HAP-1 (cell line): ENCODE data around the gene GTPBP6.
A peak's percentile ranks its signal among the peaks of the same experiment; 100 is the strongest.

ENCODE experiments used
- DNase-seq, 2 experiments: peaks; one replicate each; pipeline ENCODE4 v3.0.0-alpha.2; 2016 to 2020; ENCODE audit warnings: low spot score in 2 of 2
- H3K27me3 ChIP-seq: fragments of 250-450 bp; sonication (Bioruptor Pico); 2 replicates; pipeline ENCODE4 v1.5.1; 2020; ENCODE audit warnings: low read depth, mild to moderate bottlenecking, moderate library complexity
- H3K36me3 ChIP-seq: fragments of 250-450 bp; sonication (Bioruptor Pico); replicated peaks from 2 replicates; pipeline ENCODE4 v1.5.1; 2020; ENCODE audit warnings: mild to moderate bottlenecking
- H3K4me1 ChIP-seq: fragments of 250-450 bp; sonication (Bioruptor Pico); 2 replicates; pipeline ENCODE4 v1.5.1; 2020; ENCODE audit warnings: mild to moderate bottlenecking
- H3K4me3 ChIP-seq: fragments of 250-450 bp; sonication (Bioruptor Pico); 2 replicates; pipeline ENCODE4 v1.5.1; 2020; ENCODE audit warnings: mild to moderate bottlenecking, moderate library complexity
- H3K9me3 ChIP-seq: fragments of 250-450 bp; sonication (Bioruptor Pico); 2 replicates; pipeline ENCODE4 v1.5.1; 2020; ENCODE audit warnings: mild to moderate bottlenecking, moderate library complexity
- in situ Hi-C: fragments of 300-500 bp; cut with MboI; formaldehyde crosslinking; loops from 3 replicates; pipeline ENCODE4 v1.14.3; 2020; ENCODE audit warnings: low sequenced_read_pairs, inconsistent platforms, mixed read lengths

GTPBP6 gene

GRCh38 chrX:323721-324628 is 5.4 kb upstream of the GTPBP6 start:
- Histone ChIP-seq H3K27me3 (no peaks in the 10 kb centered on the region), H3K36me3 (no peaks in the 10 kb centered on the region), H3K4me1 (no peaks in the 10 kb centered on the region), H3K9me3 (no peaks in the 10 kb centered on the region), H3K4me3 (no peak overlapping the region)
- DNase-seq: peak in 1 of 2 experiments; percentile 78
- in situ Hi-C loops: no loop called here

DNA sequence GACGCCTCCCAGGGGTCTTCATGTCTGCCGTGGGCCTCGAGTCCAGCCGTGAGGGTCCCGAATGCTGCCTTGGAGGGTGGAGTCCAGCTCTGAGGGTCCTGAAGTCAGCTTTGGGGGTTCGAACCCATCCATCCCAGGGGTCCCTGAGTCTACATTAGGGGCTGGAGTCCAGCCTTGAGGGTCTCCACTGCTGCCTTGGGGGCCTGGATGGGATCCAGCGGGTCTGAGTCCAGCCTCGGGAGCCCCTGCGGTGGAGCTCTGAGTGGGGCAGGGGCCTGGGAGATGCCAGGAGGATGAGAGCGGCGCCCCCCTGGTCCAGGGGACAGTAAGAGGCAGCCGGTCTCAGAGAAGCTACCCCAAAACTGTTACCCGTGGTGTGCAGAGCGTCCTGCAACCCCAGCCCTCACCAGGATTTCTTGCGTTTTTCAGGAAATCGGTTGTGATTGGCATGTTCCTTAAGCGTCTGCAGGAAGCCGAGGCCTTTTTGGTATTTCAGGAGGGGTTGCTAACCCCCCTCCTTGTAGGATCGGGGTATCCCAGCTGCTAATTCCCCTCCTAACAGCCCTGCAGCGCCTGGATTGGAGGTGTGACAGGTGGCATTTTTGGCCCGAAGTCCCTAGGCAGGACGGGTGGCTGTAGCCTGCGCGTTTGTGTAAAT is 1.7 kb upstream of the GTPBP6 start:
- Histone ChIP-seq H3K4me1 (no peaks in the 10 kb centered on the region), H3K9me3 (no peaks in the 10 kb centered on the region), H3K4me3 (peak overlapping the region; percentile 94), H3K36me3 (peaks cover under 1% of the 10 kb centered on the region), H3K27me3 (no peaks in the 10 kb centered on the region)
- in situ Hi-C loops: no loop called here
- peak in 1 of 2 experiments; percentile 40 for DNase-seq

DNA sequence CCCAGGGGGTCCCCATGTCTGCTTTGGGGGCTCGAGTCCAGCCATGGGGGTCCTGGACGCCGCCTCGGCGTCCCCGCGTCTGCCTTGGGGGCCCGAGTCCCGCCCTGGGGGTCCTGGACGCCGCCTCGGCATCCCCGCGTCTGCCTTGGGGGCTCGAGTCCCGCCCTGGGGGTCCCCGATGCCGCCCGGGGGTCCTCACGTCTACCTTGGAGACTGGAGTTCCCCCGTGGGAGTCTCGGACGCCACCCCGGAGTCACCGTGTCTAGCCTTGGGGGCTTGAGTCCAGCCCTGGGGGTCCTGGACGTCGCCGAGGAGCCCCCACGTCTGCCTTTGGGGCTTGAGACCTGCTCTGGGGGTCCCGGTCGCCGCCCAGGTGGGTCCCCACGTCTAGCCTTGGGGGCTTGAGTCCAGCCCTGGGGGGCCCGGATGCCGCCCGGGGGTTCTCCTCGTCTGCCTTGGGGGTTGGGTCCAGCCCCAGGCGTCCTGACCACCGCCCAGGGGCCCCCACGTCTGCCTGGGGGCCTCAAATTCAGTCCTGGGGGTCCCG is 1.1 kb upstream of the GTPBP6 start:
- H3K27me3 ChIP-seq: no peaks in the 10 kb centered on the region
- DNase-seq: peak in 1 of 2 experiments; percentile 13
- H3K4me1 ChIP-seq: no peaks in the 10 kb centered on the region
- peaks cover 7% of the 10 kb centered on the region for H3K36me3 ChIP-seq
- H3K9me3 ChIP-seq: no peaks in the 10 kb centered on the region
- peak overlapping the region; percentile 94 for H3K4me3 ChIP-seq
- in situ Hi-C loops: loop anchor here (5.0 kb wide), 1 partner anchor 42 kb away; no protein-coding TSS in a partner anchor

GRCh38 chrX:318068-318738 is 393 bp downstream of the GTPBP6 start:
- peak; percentile 99 to 100 for DNase-seq
- H3K4me1 ChIP-seq: no peaks in the 10 kb centered on the region
- H3K27me3 ChIP-seq: no peaks in the 10 kb centered on the region
- H3K9me3 ChIP-seq: no peaks in the 10 kb centered on the region
- peak overlapping the region; percentile 94 for H3K4me3 ChIP-seq
- peaks cover 18% of the 10 kb centered on the region for H3K36me3 ChIP-seq
- in situ Hi-C loops: loop anchor here (5.0 kb wide), 1 partner anchor 41 kb away; no protein-coding TSS in a partner anchor

DNA sequence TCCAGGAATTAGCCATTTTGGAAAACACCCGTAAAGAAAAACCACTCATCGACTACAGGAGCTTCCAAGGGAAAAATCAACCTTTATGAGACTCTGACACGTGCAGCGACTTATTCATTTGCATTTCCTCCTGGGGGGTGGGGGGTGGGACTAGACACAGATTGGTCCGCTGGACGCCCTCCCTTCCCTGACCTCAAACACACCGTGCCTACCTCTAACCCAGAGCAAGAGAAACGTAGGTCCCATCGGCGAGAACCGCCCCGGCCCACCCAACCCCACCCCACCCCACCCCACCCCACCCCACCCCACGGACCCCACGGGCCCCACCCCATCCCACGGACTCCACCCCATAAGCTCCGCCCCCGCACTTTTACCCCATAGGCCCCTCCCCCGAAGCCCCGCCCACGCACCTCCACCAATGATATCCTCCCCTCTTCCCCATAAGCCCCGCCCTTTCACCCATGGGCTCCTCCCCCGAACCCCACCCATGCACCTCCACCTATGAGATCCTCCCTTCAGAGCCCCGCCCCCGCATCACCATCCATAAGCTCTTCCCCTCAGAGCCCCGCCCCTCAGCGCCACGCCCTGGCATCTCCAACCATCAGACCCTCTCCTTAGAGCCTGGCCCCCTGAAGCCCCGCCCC is 1.1 kb downstream of the GTPBP6 start:
- DNase-seq: no peak
- Histone ChIP-seq H3K4me3 (peak overlapping the region; percentile 94; the same call in 1 of the 2 replicates), H3K9me3 (no peaks in the 10 kb centered on the region), H3K4me1 (no peaks in the 10 kb centered on the region), H3K36me3 (peaks cover 24% of the 10 kb centered on the region), H3K27me3 (no peaks in the 10 kb centered on the region)
- in situ Hi-C loops: loop anchor here (5.0 kb wide), 1 partner anchor 40 kb away; no protein-coding TSS in a partner anchor

DNA sequence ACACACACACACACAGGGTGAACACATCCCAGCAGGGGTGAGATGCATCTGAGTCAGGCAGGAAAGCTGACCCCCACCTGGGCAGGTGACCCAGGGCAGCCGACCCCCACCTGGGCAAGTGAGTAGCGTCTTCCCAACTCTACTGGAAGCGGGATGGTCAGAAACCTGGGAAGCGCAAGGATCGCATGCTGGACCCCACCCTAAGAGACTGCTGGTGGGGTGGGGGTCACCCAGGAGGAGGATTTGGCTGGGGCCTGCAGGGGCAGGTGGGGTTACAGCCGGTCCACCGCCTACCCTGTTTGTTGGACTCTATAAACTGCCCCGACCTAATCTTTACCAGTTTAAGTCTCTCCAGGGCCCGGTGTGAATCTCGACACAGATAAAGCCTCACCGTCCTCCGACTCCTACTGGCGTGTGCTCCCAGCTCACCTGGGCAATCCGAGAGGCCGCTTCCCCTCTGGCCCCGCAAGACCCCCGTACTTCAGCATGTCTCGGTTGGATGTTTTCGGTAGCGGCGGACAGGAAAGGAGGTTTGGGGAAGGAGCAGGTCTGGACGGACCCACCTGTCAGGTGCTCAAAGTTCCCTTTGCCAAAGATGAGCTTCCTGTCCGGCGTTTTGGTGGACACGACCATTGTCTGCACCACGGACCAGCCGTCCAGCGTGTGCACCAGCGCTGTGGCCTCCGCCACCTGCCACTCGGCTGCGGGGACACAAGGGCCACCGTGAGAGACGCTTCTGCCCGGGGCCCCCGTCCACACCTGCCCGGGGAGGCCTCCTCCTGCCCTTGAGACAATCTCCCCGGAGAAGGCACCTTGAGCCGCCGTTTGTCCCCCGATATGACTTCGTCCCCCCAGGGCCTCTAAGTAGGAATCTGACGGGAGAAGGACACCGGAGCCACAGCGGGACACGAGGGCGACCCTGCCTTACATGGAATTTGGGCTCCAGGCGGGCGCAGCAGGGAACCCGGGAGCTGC is 2.0 kb downstream of the GTPBP6 start:
- Histone ChIP-seq H3K4me1 (no peaks in the 10 kb centered on the region), H3K4me3 (0 out of 2 replicates have a peak overlapping the region, but pooled peaks have one; percentile 10), H3K9me3 (no peaks in the 10 kb centered on the region), H3K27me3 (no peaks in the 10 kb centered on the region), H3K36me3 (peaks cover 30% of the 10 kb centered on the region)
- in situ Hi-C loops: loop anchor here (5.0 kb wide), 1 partner anchor 39 kb away; no protein-coding TSS in a partner anchor
- no peak for DNase-seq

GRCh38 chrX:314781-315595 is 3.6 kb downstream of the GTPBP6 start:
- Histone ChIP-seq H3K4me1 (no peaks in the 10 kb centered on the region), H3K4me3 (no peak overlapping the region), H3K36me3 (peaks cover 34% of the 10 kb centered on the region), H3K27me3 (no peaks in the 10 kb centered on the region), H3K9me3 (no peaks in the 10 kb centered on the region)
- in situ Hi-C loops: loop anchor here (5.0 kb wide), 1 partner anchor 38 kb away; no protein-coding TSS in a partner anchor
- no peak for DNase-seq

DNA sequence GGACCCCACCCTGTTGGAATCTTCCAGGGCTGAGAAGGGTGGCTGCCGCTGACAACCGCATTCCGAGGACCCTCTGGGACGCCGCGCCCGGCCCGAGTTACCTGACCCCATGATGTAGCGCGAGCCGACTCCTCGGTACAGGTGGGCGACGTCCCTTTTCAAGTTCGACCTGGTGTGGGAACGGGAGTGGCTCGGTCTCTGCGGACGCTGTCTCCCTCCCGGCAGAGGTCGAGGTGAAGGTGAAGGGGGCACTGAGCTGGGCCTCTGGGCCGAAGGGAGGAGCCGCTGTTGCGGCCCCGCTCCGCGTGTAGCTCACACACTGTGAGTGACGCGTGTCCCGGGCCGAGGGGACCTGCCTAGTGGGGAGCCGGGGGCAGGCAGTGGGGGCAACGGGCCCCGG is 4.5 kb downstream of the GTPBP6 start:
- Histone ChIP-seq H3K36me3 (peaks cover 36% of the 10 kb centered on the region), H3K4me3 (no peak overlapping the region), H3K27me3 (no peaks in the 10 kb centered on the region), H3K9me3 (no peaks in the 10 kb centered on the region), H3K4me1 (no peaks in the 10 kb centered on the region)
- in situ Hi-C loops: no loop called here
- DNase-seq: no peak

DNA sequence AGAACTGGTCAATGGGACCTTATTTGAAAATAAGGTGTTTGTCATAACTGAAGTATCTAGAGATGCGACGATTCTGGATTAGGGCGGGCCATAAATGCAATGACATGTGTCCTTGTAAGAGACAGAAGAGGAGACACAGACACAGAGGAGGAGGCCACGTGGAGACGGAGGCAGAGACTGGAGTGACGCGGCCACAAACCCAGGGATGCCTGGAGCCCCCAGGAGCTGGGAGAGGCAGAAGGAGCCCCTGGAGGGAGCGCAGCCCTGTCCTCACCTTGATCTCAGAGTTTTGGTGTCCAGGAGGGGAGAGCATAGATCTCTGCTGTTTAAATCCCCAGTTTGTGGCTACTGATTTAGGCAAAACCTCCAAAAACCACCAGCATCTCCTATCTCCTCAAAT is 5.0 kb downstream of the GTPBP6 start:
- Histone ChIP-seq H3K36me3 (peaks cover 37% of the 10 kb centered on the region), H3K4me3 (no peak overlapping the region), H3K27me3 (no peaks in the 10 kb centered on the region), H3K4me1 (no peaks in the 10 kb centered on the region), H3K9me3 (no peaks in the 10 kb centered on the region)
- in situ Hi-C loops: no loop called here
- no peak for DNase-seq

DNA sequence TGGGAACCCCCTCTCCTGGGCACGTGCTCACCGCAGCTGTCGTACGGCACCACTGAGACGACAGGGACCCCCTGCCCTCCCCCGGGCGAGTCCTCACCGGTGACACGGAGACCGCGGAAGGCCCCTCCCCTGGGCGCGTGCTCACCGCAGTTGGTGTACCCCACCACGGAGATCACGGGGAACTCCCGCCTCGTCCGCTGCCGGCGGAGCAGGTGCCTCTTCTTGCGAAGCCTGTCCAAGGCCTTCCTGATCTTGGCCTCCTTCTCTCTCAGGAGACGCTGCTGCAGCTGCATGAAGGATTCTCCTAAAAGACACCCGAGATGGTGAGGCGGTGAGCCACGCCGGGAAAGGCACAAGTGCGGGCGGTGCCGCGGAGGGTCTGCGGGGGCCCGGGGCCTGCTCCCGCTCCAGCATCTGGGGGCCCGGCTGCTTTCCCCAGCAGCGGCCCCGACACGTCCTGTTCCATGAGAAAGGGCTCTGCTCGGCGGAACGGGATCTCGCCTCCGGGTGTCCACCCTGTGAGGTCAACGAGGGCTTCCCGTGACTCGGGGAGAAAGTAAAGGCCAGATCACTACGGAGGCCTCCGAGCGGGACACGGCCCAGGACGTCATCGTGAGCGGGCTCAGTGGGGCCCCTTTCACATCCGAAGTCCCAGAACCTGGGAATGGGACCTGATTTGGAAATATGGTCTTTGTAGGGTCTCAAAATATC is 5.8 kb downstream of the GTPBP6 start:
- Histone ChIP-seq H3K4me3 (no peak overlapping the region), H3K9me3 (no peaks in the 10 kb centered on the region), H3K4me1 (no peaks in the 10 kb centered on the region), H3K36me3 (peaks cover 40% of the 10 kb centered on the region), H3K27me3 (no peaks in the 10 kb centered on the region)
- no peak for DNase-seq
- in situ Hi-C loops: no loop called here
